AG04450 (cell line): Measurements from ENCODE around the gene RAMP3. TPM values are rescaled to one million over a fixed set of nuclear protein-coding genes. Genes with fewer than 3 reads are reported as not detected.

Source experiments
- CTCF ChIA-PET: fragments of 300-600, 350-600 bp; formaldehyde crosslinking; extraction: SDS; loops from one replicate; lab custom pipeline; 2022; ENCODE audit warnings: antibody characterized with exemption, inconsistent platforms; lab: Charles Lee
- POLR2A ChIA-PET: fragments of 350-600 bp; formaldehyde crosslinking; extraction: SDS; loops from one replicate; lab custom pipeline; 2021; ENCODE audit warnings: antibody characterized with exemption, inconsistent platforms; lab: Yijun Ruan, JAX
- DNase-seq: peaks from one replicate; pipeline ENCODE4 v3.0.0-alpha.2; 2011; ENCODE audit warnings: low read depth, low spot score
- H3K27ac ChIP-seq: one replicate; pipeline ENCODE4 v1.5.1; 2012; ENCODE audit warnings: low read depth, low read length, control low read depth
- H3K27me3 ChIP-seq: one replicate; pipeline ENCODE4 v1.6.0; 2012; ENCODE audit warnings: low read length; ENCODE audit not compliant: control insufficient read depth, insufficient read depth
- H3K4me3 ChIP-seq: 2 replicates; pipeline ENCODE4 v1.5.1; 2011; ENCODE audit warnings: mild to moderate bottlenecking, low read depth, low read length, control low read depth
- H3K9me3 ChIP-seq: 2 replicates; pipeline ENCODE4 v1.5.1; 2012; ENCODE audit warnings: low read length; ENCODE audit not compliant: control insufficient read depth, insufficient read depth
- CTCF ChIP-seq: IDR thresholded peaks from 2 replicates; pipeline ENCODE4 v1.5.1; 2011; ENCODE audit warnings: low read depth, low read length, control low read depth, inconsistent platforms
- polyA plus RNA-seq: library from polyadenylated mRNA; depleted of rRNA; stranded (reverse); fragments of >200 nt; gene quantifications from 2 replicates; pipeline ENCODE4 v1.2.3, GENCODE V29; 2011

RAMP3 gene
- polyA plus RNA-seq, 1 experiment: not detected

GRCh38 chr7:45180084-45180986 lies 22.7 kb downstream of the RAMP3 start:
- Histone ChIP-seq H3K27ac (no peak overlapping the region), H3K27me3 (peaks cover 6% of the 10 kb centered on the region), H3K4me3 (no peak overlapping the region), H3K9me3 (no peaks in the 10 kb centered on the region; the same call in 1 of the 2 replicates)
- CTCF ChIA-PET: interaction anchor here (2.2 kb wide), 1 partner anchor 80 kb away, joined by 6 read pairs; no protein-coding TSS in a partner anchor
- no peak for DNase-seq
- no peak for TF ChIP-seq CTCF
- POLR2A ChIA-PET: no interaction called here

- DNase-seq: no peak
- CTCF ChIA-PET: no interaction called here
- H3K27me3 ChIP-seq: peaks cover 6% of the 10 kb centered on the region
- H3K9me3 ChIP-seq: no peaks in the 10 kb centered on the region; the same call in 1 of the 2 replicates
- TF ChIP-seq CTCF: no peak
- POLR2A ChIA-PET: no interaction called here
- no peak overlapping the region for H3K4me3 ChIP-seq
- no peak overlapping the region for H3K27ac ChIP-seq
Measured at GRCh38 chr7:45181286-45181960, 23.8 kb downstream of the RAMP3 start.

- ChIA-PET POLR2A (no interaction called here), CTCF (no interaction called here)
- no peak overlapping the region for H3K27ac ChIP-seq
- peaks cover 6% of the 10 kb centered on the region for H3K27me3 ChIP-seq
- H3K4me3 ChIP-seq: no peak overlapping the region
- H3K9me3 ChIP-seq: no peaks in the 10 kb centered on the region; the same call in 1 of the 2 replicates
- no peak for DNase-seq
- no peak for TF ChIP-seq CTCF
Measured at GRCh38 chr7:45181991-45182855, 24.6 kb downstream of the RAMP3 start.

- DNase-seq: no peak
- no peaks in the 10 kb centered on the region for H3K9me3 ChIP-seq
- CTCF ChIA-PET: interaction anchor here (0.6 kb wide), 1 partner anchor 289 kb away, joined by 4 read pairs; no protein-coding TSS in a partner anchor
- no peak overlapping the region for H3K4me3 ChIP-seq
- POLR2A ChIA-PET: no interaction called here
- no peak overlapping the region for H3K27ac ChIP-seq
- no peak for TF ChIP-seq CTCF
- peaks cover 6% of the 10 kb centered on the region for H3K27me3 ChIP-seq
Measured at GRCh38 chr7:45182856-45183710, 25.5 kb downstream of the RAMP3 start.
